H1 (cell line): ENCODE results near the gene DNAJC21. TPM values are rescaled to one million over a fixed set of nuclear protein-coding genes. Genes with fewer than 3 reads are reported as not detected.

Experiments used
- HDAC2 ChIP-seq, 2 experiments: fragments of 300-600 bp in 1 of 2; sonication (generic) in 1 of 2; IDR thresholded peaks; 2 replicates each; pipeline ENCODE4 v1.6.1; 2011 to 2012; ENCODE audit warnings: low read depth in 2 of 2, low read length in 2 of 2, mild to moderate bottlenecking in 2 of 2, moderate library complexity in 2 of 2, borderline replicate concordance in 1 of 2, inconsistent platforms in 1 of 2
- JUN ChIP-seq: IDR thresholded peaks from 2 replicates; pipeline ENCODE4 v1.6.1; 2011; ENCODE audit warnings: low read depth, mild to moderate bottlenecking, improper control_type of control experiment, low read length
- KDM4A ChIP-seq: IDR thresholded peaks from one replicate; pipeline ENCODE4 v1.7.1; 2012; ENCODE audit warnings: low read depth, mild to moderate bottlenecking, moderate library complexity, low read length, inconsistent platforms; ENCODE audit not compliant: severe bottlenecking
- TAF7 ChIP-seq: optimal IDR thresholded peaks from 2 replicates; pipeline ENCODE3; 2011; ENCODE audit warnings: low read depth, mild to moderate bottlenecking, inconsistent platforms, low read length, moderate library complexity, borderline replicate concordance
- TCF12 ChIP-seq: IDR thresholded peaks from 2 replicates; pipeline ENCODE4 v1.6.1; 2011; ENCODE audit warnings: low read depth, mild to moderate bottlenecking, low read length
- polyA plus RNA-seq, 7 experiments: library from polyadenylated mRNA; depleted of rRNA in 3 of 7; stranded (reverse) in 5 of 7; unstranded in 2 of 7; fragments of >200 nt in 5 of 7; fragments of 200-250 nt in 2 of 7; gene quantifications; 1 replicate in 5 of 7; 2 replicates in 1 of 7; 4 replicates in 1 of 7; pipeline versions ENCODE4 v1.2.1 to v1.2.3, GENCODE V29; 2011 to 2013; ENCODE audit warnings: missing spikeins in 2 of 7, mixed read lengths in 2 of 7
- total RNA-seq: library from RNA; stranded (reverse); fragmentation: NEBNext Ultra II Directional; extraction: Animal tissue kit (Norgen Biotek cat#: 25700); gene quantifications from 2 replicates; pipeline ENCODE4 v1.2.1, GENCODE V29; 2021

The DNAJC21 gene
- total and polyA plus RNA-seq, 2 of the 8 experiments (the other 6 are each of a cell fraction or from before 2014, with no cell fraction given), result 5.1 to 47.5 TPM

GRCh38 chr5:34986965-34987364 lies 57.6 kb downstream of the DNAJC21 start (continued):
- TF ChIP-seq JUN, result no peak
- no peak for TF ChIP-seq KDM4A
- TF ChIP-seq TCF12, result no peak
- TF ChIP-seq TAF7, result no peak
- TF ChIP-seq HDAC2 (IDR thresholded peaks at IDR 0.05; ENCODE audit: borderline replicate concordance in 1 of 2, low read depth in 2 of 2, low read length in 2 of 2), result no peak
